ENCODE data around the gene TCEA3. TPM values are rescaled to one million over a fixed set of nuclear protein-coding genes. Genes with fewer than 3 reads are reported as not detected.
A peak's percentile ranks its signal among the peaks of the same experiment; 100 is the strongest.

The TCEA3 gene
- polyA plus RNA-seq, 1 donor (not counting 4 experiments of a cell fraction or from before 2014, with no cell fraction given) = 0.38 TPM

GRCh38 chr1:23449306-23449705, 24.8 kb upstream of the TCEA3 start:
- H3K4me1 ChIP-seq (ENCODE audit: control insufficient read depth, extremely low read depth, insufficient read depth, low read length) = peaks cover 31% of the 10 kb centered on the region
- H3K4me3 ChIP-seq (ENCODE audit: control insufficient read depth in 2 of 3, extremely low read depth in 1 of 3, insufficient read depth in 2 of 3, low read depth in 1 of 3, low read length in 3 of 3) = no peak overlapping the region
- peaks cover 20% of the 10 kb centered on the region for H3K27me3 ChIP-seq (ENCODE audit: control insufficient read depth, extremely low read depth, insufficient read depth, low read length)

GRCh38 chr1:23448846-23449245, 24.3 kb upstream of the TCEA3 start:
- Histone ChIP-seq H3K79me2 (ENCODE audit: control insufficient read depth, insufficient read depth, low read length) (no peaks in the 10 kb centered on the region), H3K27me3 (ENCODE audit: control insufficient read depth, extremely low read depth, insufficient read depth, low read length) (peaks cover 19% of the 10 kb centered on the region), H3K27ac (ENCODE audit: control insufficient read depth, insufficient read depth, low read length) (no peak overlapping the region), H3K4me3 (ENCODE audit: control insufficient read depth in 2 of 3, extremely low read depth in 1 of 3, insufficient read depth in 2 of 3, low read depth in 1 of 3, low read length in 3 of 3) (no peak overlapping the region), H3K36me3 (ENCODE audit: control insufficient read depth in 2 of 2, extremely low read depth in 1 of 2, insufficient read depth in 2 of 2, low read length in 2 of 2) (peaks cover 0 to 3% of the 10 kb centered on the region in 2 experiments), H3K9me3 (ENCODE audit: control insufficient read depth, low read depth, low read length) (no peaks in the 10 kb centered on the region), H3K9me1 (ENCODE audit: control insufficient read depth, extremely low read depth, insufficient read depth, low read length) (peaks cover 2% of the 10 kb centered on the region), H4K20me1 (ENCODE audit: control insufficient read depth, extremely low read depth, insufficient read depth, low read length) (peaks cover 7% of the 10 kb centered on the region), H3K4me2 (ENCODE audit: control insufficient read depth, extremely low read depth, insufficient read depth, low read depth, low read length) (no peak overlapping the region), H3K4me1 (ENCODE audit: control insufficient read depth, extremely low read depth, insufficient read depth, low read length) (peaks cover 31% of the 10 kb centered on the region), H2AFZ (ENCODE audit: control insufficient read depth, low read length) (no peak overlapping the region), H3K9ac (ENCODE audit: control insufficient read depth, extremely low read depth, insufficient read depth, low read length) (no peak overlapping the region)
- TF ChIP-seq EZH2 (IDR thresholded peaks at IDR 0.05; ENCODE audit: low read length) (no peak), CTCF (optimal IDR thresholded peaks at IDR 0.05 in 1 of 3, IDR thresholded peaks at IDR 0.05 in 1 of 3, conservative IDR thresholded peaks at IDR 0.05 in 1 of 3; ENCODE audit: extremely low read depth in 1 of 3, insufficient read depth in 2 of 3, low read length in 3 of 3) (no peak)
- FAIRE-seq (no peak), DNase-seq (ENCODE audit: low read depth, low spot score) (peak; percentile 21)
- dilution Hi-C loops (cut with MboI; ENCODE audit: extremely low pct_ligation_motif_present, low sequenced_read_pairs) = no loop called here

More at GRCh38 chr1:23449306-23449705, 24.8 kb upstream of the TCEA3 start:
- no peak for TF ChIP-seq CTCF (optimal IDR thresholded peaks at IDR 0.05 in 1 of 3, IDR thresholded peaks at IDR 0.05 in 1 of 3, conservative IDR thresholded peaks at IDR 0.05 in 1 of 3; ENCODE audit: extremely low read depth in 1 of 3, insufficient read depth in 2 of 3, low read length in 3 of 3)
- no peak for TF ChIP-seq EZH2 (IDR thresholded peaks at IDR 0.05; ENCODE audit: low read length)
- Histone ChIP-seq H4K20me1 (ENCODE audit: control insufficient read depth, extremely low read depth, insufficient read depth, low read length) (peaks cover 7% of the 10 kb centered on the region), H3K9ac (ENCODE audit: control insufficient read depth, extremely low read depth, insufficient read depth, low read length) (no peak overlapping the region), H3K9me3 (ENCODE audit: control insufficient read depth, low read depth, low read length) (no peaks in the 10 kb centered on the region), H2AFZ (ENCODE audit: control insufficient read depth, low read length) (no peak overlapping the region), H3K4me2 (ENCODE audit: control insufficient read depth, extremely low read depth, insufficient read depth, low read depth, low read length) (no peak overlapping the region), H3K9me1 (ENCODE audit: control insufficient read depth, extremely low read depth, insufficient read depth, low read length) (peaks cover 2% of the 10 kb centered on the region), H3K36me3 (ENCODE audit: control insufficient read depth in 2 of 2, extremely low read depth in 1 of 2, insufficient read depth in 2 of 2, low read length in 2 of 2) (peaks cover 0 to 3% of the 10 kb centered on the region in 2 experiments), H3K79me2 (ENCODE audit: control insufficient read depth, insufficient read depth, low read length) (no peaks in the 10 kb centered on the region), H3K27ac (ENCODE audit: control insufficient read depth, insufficient read depth, low read length) (no peak overlapping the region)
- peak; percentile 79 for FAIRE-seq
- peak; percentile 17 for DNase-seq (ENCODE audit: low read depth, low spot score)
- dilution Hi-C loops (cut with MboI; ENCODE audit: extremely low pct_ligation_motif_present, low sequenced_read_pairs) = no loop called here

All from keratinocyte (primary cell).